Liver (tissue), 9 donors: Measurements from ENCODE around the gene KRT23. TPM values are rescaled to one million over a fixed set of nuclear protein-coding genes. Genes with fewer than 3 reads are reported as not detected.

Experiments used
- DNase-seq: peaks from one replicate; pipeline ENCODE4 v3.0.0-alpha.2; 2017; ENCODE audit warnings: low spot score
- H3K27ac ChIP-seq, 2 donors: one replicate each; pipeline ENCODE4 v1.7.0; 2013; ENCODE audit warnings: inconsistent platforms in 2 of 2, low read length in 2 of 2, control low read depth in 1 of 2, low read depth in 1 of 2, mild to moderate bottlenecking in 1 of 2
- H3K27me3 ChIP-seq, 4 donors: one replicate each; pipeline versions ENCODE4 v1.6.1 to v1.7.0; 2013; ENCODE audit warnings: low read length in 3 of 4, inconsistent platforms in 1 of 4, mild to moderate bottlenecking in 1 of 4, moderate library complexity in 1 of 4; ENCODE audit not compliant: control insufficient read depth in 4 of 4, insufficient read depth in 4 of 4
- H3K36me3 ChIP-seq, 4 donors: one replicate each; pipeline versions ENCODE4 v1.6.1 to v1.7.0; 2013; ENCODE audit warnings: low read length in 3 of 4, mild to moderate bottlenecking in 3 of 4, low read depth in 1 of 4, moderate library complexity in 1 of 4; ENCODE audit not compliant: control insufficient read depth in 4 of 4, insufficient read depth in 3 of 4
- H3K4me1 ChIP-seq, 4 donors: one replicate each; pipeline versions ENCODE4 v1.6.1 to v1.7.0; 2013; ENCODE audit warnings: low read length in 3 of 4, mild to moderate bottlenecking in 3 of 4, moderate library complexity in 1 of 4; ENCODE audit not compliant: control insufficient read depth in 4 of 4, insufficient read depth in 4 of 4
- H3K4me3 ChIP-seq, 3 donors: one replicate each; pipeline versions ENCODE4 v1.6.1 to v1.7.0; 2013; ENCODE audit warnings: low read length in 3 of 3, control low read depth in 1 of 3, low read depth in 1 of 3, mild to moderate bottlenecking in 1 of 3
- H3K9ac ChIP-seq, 2 donors: one replicate each; pipeline ENCODE4 v1.7.0; 2013; ENCODE audit warnings: low read length in 2 of 2, mild to moderate bottlenecking in 2 of 2, moderate library complexity in 2 of 2, control low read depth in 1 of 2, low read depth in 1 of 2
- H3K9me3 ChIP-seq, 4 donors: one replicate each; pipeline versions ENCODE4 v1.6.1 to v1.7.0; 2013; ENCODE audit warnings: low read length in 3 of 4; ENCODE audit not compliant: control insufficient read depth in 4 of 4
- ATF3 ChIP-seq: IDR thresholded peaks from 2 replicates; pipeline ENCODE4 v1.6.1; 2016; ENCODE audit warnings: antibody characterized with exemption
- CTCF ChIP-seq: fragments of 150-350 bp; IDR thresholded peaks from 2 replicates; pipeline ENCODE4 v1.5.1; 2017; ENCODE audit warnings: improper control_type of control experiment, low read depth, low read length; ENCODE audit not compliant: missing input control
- EGR1 ChIP-seq, 2 donors: IDR thresholded peaks; 2 replicates each; pipeline ENCODE4 v1.6.1; 2016 to 2018; ENCODE audit warnings: antibody characterized with exemption in 2 of 2, low read depth in 2 of 2
- FOXA1 ChIP-seq: IDR thresholded peaks from 2 replicates; pipeline ENCODE4 v1.6.1; 2016; ENCODE audit warnings: antibody characterized with exemption
- GABPA ChIP-seq, 2 donors: IDR thresholded peaks in 1 of 2; conservative IDR thresholded peaks in 1 of 2; 2 replicates each; pipeline ENCODE4 v1.6.1; 2016; ENCODE audit warnings: antibody characterized with exemption in 2 of 2, mild to moderate bottlenecking in 1 of 2, moderate library complexity in 1 of 2
- HNF4G ChIP-seq: IDR thresholded peaks from 2 replicates; pipeline ENCODE4 v1.6.1; 2016; ENCODE audit warnings: antibody characterized with exemption
- JUND ChIP-seq, 2 donors: IDR thresholded peaks; 2 replicates each; pipeline ENCODE4 v1.6.1; 2016; ENCODE audit warnings: antibody characterized with exemption in 2 of 2
- NR2F2 ChIP-seq: IDR thresholded peaks from 2 replicates; pipeline ENCODE4 v1.6.1; 2016; ENCODE audit warnings: antibody characterized with exemption
- RAD21 ChIP-seq, 2 donors: IDR thresholded peaks; 2 replicates each; pipeline ENCODE4 v1.6.1; 2016; ENCODE audit warnings: antibody characterized with exemption in 2 of 2, mild to moderate bottlenecking in 2 of 2
- REST ChIP-seq: IDR thresholded peaks from 2 replicates; pipeline ENCODE4 v1.6.1; 2016; ENCODE audit warnings: antibody characterized with exemption, mild to moderate bottlenecking
- RXRA ChIP-seq, 2 donors: IDR thresholded peaks; 2 replicates each; pipeline ENCODE4 v1.6.1; 2017 to 2018; ENCODE audit warnings: antibody characterized with exemption in 2 of 2, mild to moderate bottlenecking in 1 of 2
- SP1 ChIP-seq: IDR thresholded peaks from 2 replicates; pipeline ENCODE4 v1.6.1; 2018; ENCODE audit warnings: antibody characterized with exemption, mild to moderate bottlenecking
- TAF1 ChIP-seq: conservative IDR thresholded peaks from 2 replicates; pipeline ENCODE4 v1.6.1; 2016; ENCODE audit warnings: antibody characterized with exemption, mild to moderate bottlenecking
- YY1 ChIP-seq: IDR thresholded peaks from 2 replicates; pipeline ENCODE4 v1.6.1; 2016; ENCODE audit warnings: antibody characterized with exemption, mild to moderate bottlenecking
- ZBTB33 ChIP-seq: IDR thresholded peaks from 2 replicates; pipeline ENCODE4 v1.6.1; 2016; ENCODE audit warnings: antibody characterized with exemption
- WGBS: extraction: QIAGEN DNeasy Blood & Tissue Kit; methylation state at CpG from one replicate; pipeline ENCODE4 v1.1.7; 2013; 5-methylcytosine and 5-hydroxymethylcytosine counted together
- polyA plus RNA-seq, 2 donors: library from polyadenylated mRNA; stranded (reverse) in 1 of 2; unstranded in 1 of 2; fragments of 200-250 nt in 1 of 2; fragments of >200 nt in 1 of 2; fragmentation: Nextera tagmentation in 1 of 2; extraction: Ambion mirVana in 1 of 2; gene quantifications; one replicate each; pipeline versions ENCODE4 v1.2.1 to v1.2.3, GENCODE V29; 2013 to 2015
- total RNA-seq, 2 donors: library from RNA; depleted of rRNA; stranded (reverse); fragments of >200 nt; gene quantifications; one replicate each; pipeline ENCODE4 v1.2.3, GENCODE V29; 2014
- TF ChIP-seq, protein P1 (sequence below): IDR thresholded peaks from 2 replicates; pipeline ENCODE4 v1.6.1; 2016; ENCODE audit warnings: antibody characterized with exemption
- donor health status: healthy.
- donor health status: healthy.
- donor health status: healthy.
- donor health status: healthy.
- donor health status: healthy.

Gene KRT23
- total and polyA plus RNA-seq, 4 donors, result 0.09 to 1.3 (median 0.24) TPM; not detected in 1

GRCh38 chr17:40883626-40884334 lies 53.7 kb downstream of the KRT23 start:
- Histone ChIP-seq H3K27me3 (peaks cover 0 to 2% (median 0%) of the 10 kb centered on the region in 4 donors), H3K9me3 (no peaks in the 10 kb centered on the region), H3K36me3 (no peaks in the 10 kb centered on the region), H3K4me1 (no peaks in the 10 kb centered on the region), H3K9ac (no peak overlapping the region), H3K27ac (no peak overlapping the region), H3K4me3 (no peak overlapping the region)
- TF ChIP-seq RAD21 (IDR thresholded peaks at IDR 0.05) (no peak), YY1 (no peak), REST (no peak), SP1 (no peak), ZBTB33 (no peak), TAF1 (no peak), GABPA (IDR thresholded peaks at IDR 0.05 in 1 of 2, conservative IDR thresholded peaks at IDR 0.05 in 1 of 2) (no peak), CTCF (no peak), EGR1 (IDR thresholded peaks at IDR 0.05; ENCODE audit: low read depth in 2 of 2) (no peak), FOXA1 (no peak), HNF4G (no peak), ATF3 (no peak), RXRA (IDR thresholded peaks at IDR 0.05) (no peak)
- TF ChIP-seq, protein P1, sequence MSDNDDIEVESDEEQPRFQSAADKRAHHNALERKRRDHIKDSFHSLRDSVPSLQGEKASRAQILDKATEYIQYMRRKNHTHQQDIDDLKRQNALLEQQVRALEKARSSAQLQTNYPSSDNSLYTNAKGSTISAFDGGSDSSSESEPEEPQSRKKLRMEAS, result no peak
- DNase-seq, result no peak
- 79% methylated on average over 7 of the region's 7 CpGs for WGBS

- H3K27me3 ChIP-seq, result peaks cover 0 to 2% (median 0%) of the 10 kb centered on the region in 4 donors
- H3K4me3 ChIP-seq, result no peak overlapping the region
- no peaks in the 10 kb centered on the region for H3K9me3 ChIP-seq
- H3K4me1 ChIP-seq, result no peaks in the 10 kb centered on the region
- no peaks in the 10 kb centered on the region for H3K36me3 ChIP-seq
- H3K9ac ChIP-seq, result no peak overlapping the region
- no peak for DNase-seq
- H3K27ac ChIP-seq, result no peak overlapping the region
- WGBS, result 76% methylated on average over 1 of the region's 1 CpG
- TF ChIP-seq CTCF (no peak), NR2F2 (no peak), JUND (IDR thresholded peaks at IDR 0.05) (no peak), ATF3 (no peak), SP1 (no peak), RXRA (IDR thresholded peaks at IDR 0.05) (no peak), REST (no peak), YY1 (no peak)
- TF ChIP-seq, protein P1, result no peak
Measured at GRCh38 chr17:40883031-40883430, 54.4 kb downstream of the KRT23 start.
